HG03521 (cell line): ENCODE measurements around the gene OLAH.

ENCODE experiments used
- ATAC-seq: cut with Tn5 transposase; IDR thresholded peaks from one replicate; pipeline ENCODE4 v1.9.1; 2021; ENCODE audit warnings: mild to moderate bottlenecking, moderate library complexity; ENCODE audit not compliant: unreplicated experiment

OLAH gene

DNA sequence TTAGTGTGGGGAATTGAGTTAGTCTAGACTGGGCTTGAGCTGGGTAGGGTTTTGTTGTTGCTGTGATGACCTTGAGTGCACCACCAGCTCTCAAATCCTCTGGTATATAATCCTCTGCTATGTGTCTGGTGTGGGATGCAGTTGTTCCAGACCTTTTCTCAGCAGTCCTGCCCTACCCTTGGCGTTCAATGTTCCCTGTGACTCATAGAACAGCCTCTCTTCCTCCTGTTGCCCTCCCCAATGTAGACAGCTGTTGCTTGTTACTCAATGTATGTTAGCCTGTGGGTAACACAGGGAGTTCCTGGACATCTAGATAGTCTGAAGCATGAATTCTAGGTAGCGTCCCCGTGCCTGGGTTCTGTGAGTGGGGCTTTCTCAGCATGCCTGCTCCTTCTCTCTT lies 25.1 kb downstream of the OLAH start:
- no peak for ATAC-seq

DNA sequence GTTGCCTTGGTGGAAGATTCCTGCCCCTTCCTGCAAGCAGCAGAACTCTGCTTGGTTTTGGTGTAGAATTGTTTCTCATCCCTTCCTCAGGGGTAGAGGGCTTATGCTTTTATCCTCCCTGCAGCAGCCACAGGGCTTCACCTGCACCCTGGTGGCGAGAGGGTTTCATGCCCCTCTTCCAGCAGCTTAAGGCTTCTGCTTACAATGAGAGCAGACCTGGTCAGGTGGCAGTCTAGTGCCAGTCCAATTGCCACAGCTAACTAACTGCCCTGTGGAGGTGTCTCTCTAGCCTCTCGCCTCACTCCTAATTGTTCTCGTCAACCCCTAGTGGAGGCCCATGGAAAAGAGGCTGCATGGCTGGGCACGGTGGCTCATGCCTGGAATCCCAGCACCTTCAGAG lies 25.5 kb downstream of the OLAH start:
- ATAC-seq, result no peak

DNA sequence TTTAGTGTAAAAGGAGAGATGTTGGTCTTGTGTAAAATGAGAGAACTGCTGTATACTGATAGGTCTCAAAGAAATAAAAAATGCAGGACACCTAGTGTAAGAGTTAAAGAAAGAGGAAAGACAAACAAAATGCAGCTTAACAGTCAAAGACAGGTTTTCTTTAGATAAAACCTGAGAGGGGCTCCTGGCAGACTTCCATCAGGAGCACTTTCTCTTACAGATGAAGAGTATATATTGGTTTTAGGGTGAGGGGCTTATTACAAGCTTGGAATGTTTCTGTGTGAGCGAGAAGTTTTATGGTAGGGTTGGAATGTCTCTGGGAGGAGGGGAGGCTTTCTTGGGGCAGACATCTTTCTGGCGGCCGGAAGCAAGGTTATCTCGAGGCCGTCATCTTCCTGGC lies 28.6 kb downstream of the OLAH start:
- ATAC-seq, result no peak

- no peak for ATAC-seq
Observed at GRCh38 chr10:15075421-15075820, 31.7 kb downstream of the OLAH start.

DNA sequence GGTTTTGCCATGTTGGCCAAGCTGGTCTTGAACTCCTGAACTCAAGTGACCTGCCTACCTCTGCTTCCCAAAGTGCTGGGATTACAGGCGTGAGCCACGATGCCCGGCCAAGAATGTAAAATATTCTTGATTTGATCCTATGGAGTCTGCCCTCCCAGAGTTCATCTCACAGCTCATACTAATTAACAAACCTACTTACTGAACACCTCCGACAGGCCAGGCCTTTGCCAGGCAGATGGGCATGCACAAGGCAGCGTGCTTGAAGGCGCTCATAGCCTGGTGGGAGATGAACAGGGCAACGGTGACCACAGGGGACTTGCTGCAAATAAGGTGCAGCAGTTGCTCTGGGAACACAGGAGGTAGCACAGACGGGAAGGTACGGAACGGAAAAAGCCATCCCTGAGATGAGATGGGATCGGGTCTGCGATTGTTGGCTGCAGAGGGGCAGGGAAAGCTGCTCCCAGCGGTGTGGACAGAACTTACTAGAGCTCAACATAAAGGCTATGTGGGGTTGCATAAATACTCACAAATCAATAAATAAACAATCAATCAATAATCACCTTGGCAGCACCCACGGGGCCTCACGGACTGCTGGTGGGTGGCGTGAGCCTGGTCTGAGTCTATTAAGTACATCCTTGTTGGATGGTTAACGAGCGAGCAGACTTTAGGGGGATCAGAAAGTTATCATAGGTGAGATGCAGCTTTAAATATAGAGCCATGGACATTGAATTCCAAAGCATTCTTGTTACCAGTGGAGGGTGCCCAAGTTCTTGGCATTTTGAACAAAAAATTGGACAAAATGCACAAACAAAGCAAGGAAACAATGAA lies 40.1 kb downstream of the OLAH start:
- ATAC-seq, result no peak

- no peak for ATAC-seq
Observed at GRCh38 chr10:15084502-15084922, 40.8 kb downstream of the OLAH start.

DNA sequence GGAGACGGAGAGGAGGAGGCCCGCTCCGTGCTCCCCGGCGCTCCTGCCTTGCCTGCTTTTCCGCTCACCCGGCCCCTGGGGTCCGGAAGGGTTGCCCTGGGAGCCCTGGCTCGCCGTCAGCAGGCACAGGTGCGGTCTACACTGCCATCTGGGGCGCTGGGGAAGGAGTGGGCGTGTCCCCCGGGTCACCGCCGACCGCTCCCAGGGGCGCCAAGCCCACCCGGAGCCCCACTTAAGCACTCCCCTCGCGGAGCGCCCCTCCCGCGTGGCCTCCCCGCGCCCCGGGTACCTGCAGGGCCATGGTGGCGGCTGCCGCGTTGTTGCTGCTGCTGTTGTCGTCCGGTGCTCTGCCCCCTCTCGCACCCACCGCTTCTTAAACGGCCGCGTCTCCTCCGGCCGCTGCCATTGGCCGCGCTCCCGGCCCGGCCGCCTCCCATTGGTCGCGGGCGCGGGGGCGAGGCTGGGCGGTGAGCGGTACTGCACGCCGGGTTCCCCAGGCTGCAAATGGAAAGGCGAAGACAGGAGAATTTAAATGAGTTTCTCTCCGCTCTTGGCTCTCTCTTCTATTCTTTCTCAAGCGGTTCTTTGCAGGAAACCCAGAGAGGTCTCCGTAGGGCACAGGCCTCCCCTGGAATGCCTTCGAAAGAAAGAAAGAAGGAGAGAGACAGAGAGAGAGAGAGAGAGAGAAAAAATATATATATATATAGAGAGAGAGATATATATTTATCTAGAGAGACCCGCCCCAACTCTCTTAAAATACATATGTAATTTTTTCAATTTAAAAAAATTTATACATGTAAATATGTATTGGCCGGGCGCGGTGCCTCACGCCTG lies 44.9 kb downstream of the OLAH start, which contains the start of gene ACBD7:
Gene ACBD7 (minus strand): TSS at position 349 of the 834 bp plus-strand sequence. CDS start 48 bp downstream, at position 301.
- peak; percentile 100 for ATAC-seq

DNA sequence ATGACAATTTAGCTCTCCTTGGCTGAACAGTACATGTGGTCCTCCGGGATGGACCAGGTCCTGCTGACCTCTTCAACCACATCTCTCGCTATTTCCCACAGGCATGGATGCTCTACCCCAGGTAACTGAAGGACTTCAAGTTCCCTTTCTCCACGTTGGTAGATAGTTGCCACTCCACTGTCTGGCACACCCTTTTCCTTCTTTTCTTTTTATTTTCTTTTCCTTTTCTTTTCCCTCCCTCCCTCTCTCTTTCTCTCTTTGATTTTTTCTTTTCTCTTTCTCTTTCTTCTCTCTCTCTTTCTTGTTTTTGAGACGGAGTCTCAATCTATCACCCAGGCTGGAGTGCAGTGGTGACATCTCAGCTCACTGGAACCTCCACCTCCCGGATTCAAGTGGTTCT lies 47.7 kb downstream of the OLAH start:
- ATAC-seq, result no peak

DNA sequence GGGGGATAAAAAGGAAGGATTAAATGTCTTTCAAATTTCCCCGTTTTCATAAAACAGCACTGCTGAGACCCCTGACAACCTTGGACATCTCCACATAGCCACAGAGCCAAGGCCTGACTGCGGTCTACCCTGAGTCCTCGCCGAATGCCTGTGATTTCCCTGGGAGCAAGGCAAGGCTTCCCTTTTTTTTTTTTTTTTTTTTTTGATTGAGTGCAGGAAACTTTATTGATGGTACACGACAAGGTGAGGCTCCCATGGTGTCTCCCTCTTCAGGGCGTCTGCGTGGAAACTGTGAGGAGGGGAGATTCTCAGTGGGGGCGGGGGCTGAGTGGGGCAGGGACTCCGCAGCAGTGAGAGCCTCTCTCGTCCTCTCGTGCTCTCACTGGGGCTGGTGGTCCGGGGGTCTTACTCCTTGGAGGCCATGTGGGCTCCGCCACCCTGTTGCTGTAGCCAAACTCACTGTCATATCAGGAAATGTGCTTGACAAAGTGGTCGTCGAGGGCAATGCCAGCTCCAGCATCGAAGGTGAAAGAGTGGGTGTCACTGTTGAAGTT lies 49.2 kb downstream of the OLAH start:
- ATAC-seq, result no peak

- ATAC-seq, result no peak
Observed at GRCh38 chr10:15096661-15097010, 52.9 kb downstream of the OLAH start.

- peak; percentile 77 for ATAC-seq
Observed at GRCh38 chr10:15097011-15097812, 53.5 kb downstream of the OLAH start, which contains the start of gene RPP38. Gene RPP38 (plus strand): TSS chr10:15097355. CDS start chr10:15103315, 5,960 bp downstream.

- no peak for ATAC-seq
Observed at GRCh38 chr10:15099886-15100285, 56.1 kb downstream of the OLAH start.

GRCh38 chr10:15103513-15103912 lies 59.8 kb downstream of the OLAH start:
- no peak for ATAC-seq

- ATAC-seq, result peak; percentile 69
Observed at GRCh38 chr10:15106352-15107013, 62.7 kb downstream of the OLAH start.

- ATAC-seq, result no peak
Observed at GRCh38 chr10:15112657-15113056, 68.9 kb downstream of the OLAH start.

- ATAC-seq, result no peak
Observed at GRCh38 chr10:15113766-15114165, 70.0 kb downstream of the OLAH start.

- no peak for ATAC-seq
Observed at GRCh38 chr10:15116225-15116624, 72.5 kb downstream of the OLAH start.

DNA sequence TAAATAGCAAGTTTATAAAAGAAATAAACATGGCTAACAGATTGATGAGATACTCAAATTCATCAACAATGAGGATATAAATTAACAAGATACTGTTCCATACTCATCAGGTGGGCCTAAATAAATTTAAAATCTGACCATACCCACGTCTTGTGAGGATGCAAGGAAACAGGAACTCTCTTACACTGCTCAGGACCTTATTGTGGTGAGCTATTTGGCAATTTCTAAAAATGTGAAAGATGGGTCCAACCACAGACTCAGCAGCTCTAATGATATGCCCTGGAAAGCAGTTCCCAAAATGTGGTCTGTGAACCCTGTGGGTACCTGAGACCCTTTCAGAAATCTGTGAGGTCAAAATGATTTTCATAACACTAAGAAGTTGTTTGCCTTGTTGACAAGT lies 74.9 kb downstream of the OLAH start:
- ATAC-seq, result no peak

DNA sequence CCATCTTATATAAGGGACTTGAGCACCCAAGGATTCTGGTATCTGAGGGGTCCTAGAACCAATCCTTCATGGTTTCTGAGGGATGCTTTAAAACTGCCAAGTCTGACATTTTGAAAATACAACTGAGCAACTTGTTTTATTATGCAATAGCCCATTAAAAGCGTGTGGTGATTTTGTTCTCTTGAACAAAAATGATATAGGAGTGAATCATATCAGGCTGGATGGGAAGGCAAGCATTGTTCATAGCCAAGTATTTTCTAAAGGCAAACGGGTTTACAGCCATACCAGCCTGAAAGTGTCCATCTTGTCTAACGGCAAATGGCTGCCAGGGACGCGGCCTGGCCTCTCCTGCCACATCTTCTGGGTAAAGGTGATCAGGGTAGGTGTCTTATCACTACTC lies 76.8 kb downstream of the OLAH start:
- ATAC-seq, result no peak

DNA sequence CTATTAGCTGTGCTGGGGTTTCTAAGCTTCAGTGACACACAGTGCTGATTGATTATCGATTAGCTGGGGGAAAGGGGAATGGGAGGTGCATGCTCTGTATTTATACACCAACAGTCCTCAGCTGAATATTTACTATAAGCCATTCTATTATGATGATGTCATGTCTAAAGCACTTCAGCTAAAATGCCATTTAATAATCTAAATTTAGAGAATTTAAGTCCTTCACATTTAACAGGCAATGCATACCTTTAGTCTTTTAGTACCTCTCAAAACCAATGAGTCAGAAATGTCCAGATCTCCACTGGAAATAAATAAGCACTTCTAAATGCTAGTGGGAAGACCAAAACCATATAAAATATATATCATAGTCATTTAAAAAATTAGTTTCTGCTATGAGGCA lies 78.0 kb downstream of the OLAH start:
- no peak for ATAC-seq
